ENCODE results near the gene SLC11A1. TPM values are rescaled to one million over a fixed set of nuclear protein-coding genes. Genes with fewer than 3 reads are reported as not detected.
A peak's percentile ranks its signal among the peaks of the same experiment; 100 is the strongest.

Gene SLC11A1
- total RNA-seq, 1 donor from 2014 or later = 6.4 TPM

- intact Hi-C loops (cut with micrococcal nuclease) = no loop called here
- Histone ChIP-seq H3K27ac (replicated peaks) (no peak overlapping the region), H3K4me3 (no peak overlapping the region), H3K4me1 (peaks cover 17% of the 10 kb centered on the region), H3K36me3 (no peaks in the 10 kb centered on the region), H3K27me3 (ENCODE audit: low read depth) (no peaks in the 10 kb centered on the region), H3K9me3 (replicated peaks) (no peaks in the 10 kb centered on the region)
- no peak for TF ChIP-seq CTCF (IDR thresholded peaks at IDR 0.05; ENCODE audit: borderline replicate concordance)
- DNase-seq = no peak
Measured at GRCh38 chr2:218383892-218384519, 1.9 kb downstream of the SLC11A1 start.

DNA sequence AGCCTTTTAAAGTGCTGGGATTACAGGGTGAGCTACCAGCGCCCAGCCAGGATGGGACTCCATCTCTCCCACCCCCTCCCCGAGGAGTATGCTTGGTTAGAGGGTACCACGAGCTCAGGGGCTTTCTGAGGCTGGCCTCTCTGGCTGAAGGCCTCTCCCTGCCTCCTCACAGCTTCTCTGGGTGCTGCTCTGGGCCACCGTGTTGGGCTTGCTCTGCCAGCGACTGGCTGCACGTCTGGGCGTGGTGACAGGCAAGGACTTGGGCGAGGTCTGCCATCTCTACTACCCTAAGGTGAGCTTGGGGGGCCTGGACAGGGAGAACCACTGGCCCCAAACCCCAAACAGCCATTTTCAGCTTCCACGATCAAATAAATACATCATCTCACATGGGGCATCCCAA is 2.9 kb downstream of the SLC11A1 start:
- no peaks in the 10 kb centered on the region for H3K9me3 ChIP-seq (replicated peaks)
- H3K4me1 ChIP-seq = peaks cover 17% of the 10 kb centered on the region
- no peak overlapping the region for H3K27ac ChIP-seq (replicated peaks)
- no peak for DNase-seq
- no peak for TF ChIP-seq CTCF (IDR thresholded peaks at IDR 0.05; ENCODE audit: borderline replicate concordance)
- intact Hi-C loops (cut with micrococcal nuclease) = no loop called here
- H3K4me3 ChIP-seq = no peak overlapping the region
- H3K27me3 ChIP-seq (ENCODE audit: low read depth) = no peaks in the 10 kb centered on the region
- H3K36me3 ChIP-seq = no peaks in the 10 kb centered on the region

DNA sequence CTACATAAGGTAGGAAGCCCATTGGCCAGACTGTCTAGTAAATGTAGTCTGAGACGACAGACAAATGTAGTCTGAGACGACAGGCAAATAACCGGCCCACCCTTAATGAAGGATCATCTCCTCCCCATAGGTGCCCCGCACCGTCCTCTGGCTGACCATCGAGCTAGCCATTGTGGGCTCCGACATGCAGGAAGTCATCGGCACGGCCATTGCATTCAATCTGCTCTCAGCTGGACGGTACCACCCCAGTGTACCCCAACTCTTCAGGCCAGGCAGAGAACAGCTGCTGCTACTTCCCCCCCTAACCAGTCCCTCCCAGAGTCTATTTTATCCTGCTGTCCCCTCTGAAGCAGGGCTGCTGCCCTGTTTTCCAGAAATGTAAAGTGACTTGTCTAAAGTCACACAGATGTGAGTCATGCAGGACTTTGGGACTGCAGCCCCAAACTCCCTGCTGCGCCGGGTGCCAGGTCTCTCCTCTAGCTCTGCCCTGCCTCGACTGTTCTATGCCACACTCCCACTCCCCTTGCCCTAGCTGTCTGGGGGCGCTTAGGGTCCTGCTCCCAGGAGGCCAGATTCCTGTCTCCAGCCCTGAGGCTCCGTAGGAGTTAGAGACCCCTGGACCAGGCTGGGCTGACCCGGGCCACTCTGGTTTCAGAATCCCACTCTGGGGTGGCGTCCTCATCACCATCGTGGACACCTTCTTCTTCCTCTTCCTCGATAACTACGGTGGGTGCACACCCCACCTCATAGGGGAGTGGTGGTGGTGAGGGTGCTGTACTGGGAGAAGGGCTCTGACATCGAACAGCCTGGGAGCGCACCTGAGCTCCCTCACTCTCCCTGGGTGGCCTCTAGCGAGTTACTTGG is 4.7 kb downstream of the SLC11A1 start:
- Histone ChIP-seq H3K4me1 (peaks cover 17% of the 10 kb centered on the region), H3K27me3 (ENCODE audit: low read depth) (no peaks in the 10 kb centered on the region), H3K4me3 (peak overlapping the region; percentile 62), H3K27ac (replicated peaks) (peak overlapping the region; percentile 51), H3K36me3 (no peaks in the 10 kb centered on the region), H3K9me3 (replicated peaks) (no peaks in the 10 kb centered on the region)
- DNase-seq = no peak
- intact Hi-C loops (cut with micrococcal nuclease) = no loop called here
- TF ChIP-seq CTCF (IDR thresholded peaks at IDR 0.05; ENCODE audit: borderline replicate concordance) = no peak

DNA sequence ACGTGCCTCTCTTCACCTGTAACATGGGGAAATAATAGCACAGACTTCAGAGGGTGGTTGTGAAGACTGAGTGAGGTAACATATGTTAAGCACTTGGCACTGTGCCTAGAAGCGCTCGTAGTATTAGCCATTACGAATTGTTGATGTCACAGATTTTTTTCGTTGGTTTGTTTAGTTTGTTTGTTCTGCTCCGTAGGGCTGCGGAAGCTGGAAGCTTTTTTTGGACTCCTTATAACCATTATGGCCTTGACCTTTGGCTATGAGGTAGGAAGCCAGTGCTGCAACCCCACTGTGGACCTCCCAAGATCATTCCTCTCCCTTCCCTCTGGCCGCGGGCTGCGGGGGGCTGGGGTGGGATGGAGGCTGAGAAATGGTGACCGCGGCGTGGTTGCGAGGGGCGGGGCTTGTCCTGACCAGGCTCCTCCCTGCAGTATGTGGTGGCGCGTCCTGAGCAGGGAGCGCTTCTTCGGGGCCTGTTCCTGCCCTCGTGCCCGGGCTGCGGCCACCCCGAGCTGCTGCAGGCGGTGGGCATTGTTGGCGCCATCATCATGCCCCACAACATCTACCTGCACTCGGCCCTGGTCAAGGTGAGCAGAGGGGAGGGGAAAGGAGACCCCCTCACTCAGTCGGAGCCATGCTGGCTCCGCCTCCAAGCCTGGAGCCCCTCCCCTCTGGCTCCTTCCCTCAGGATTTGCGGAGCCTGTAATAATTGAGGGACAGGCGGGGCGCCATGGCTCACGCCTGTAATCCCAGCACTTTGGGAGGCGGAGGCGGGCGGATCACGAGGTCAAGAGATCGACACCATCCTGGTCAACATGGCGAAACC is 5.5 kb downstream of the SLC11A1 start:
- Histone ChIP-seq H3K9me3 (replicated peaks) (no peaks in the 10 kb centered on the region), H3K27ac (replicated peaks) (peak overlapping the region; percentile 51), H3K27me3 (ENCODE audit: low read depth) (no peaks in the 10 kb centered on the region), H3K36me3 (no peaks in the 10 kb centered on the region), H3K4me3 (peak overlapping the region; percentile 62), H3K4me1 (peaks cover 17% of the 10 kb centered on the region)
- no peak for TF ChIP-seq CTCF (IDR thresholded peaks at IDR 0.05; ENCODE audit: borderline replicate concordance)
- intact Hi-C loops (cut with micrococcal nuclease) = no loop called here
- no peak for DNase-seq
